Stimulated activated naive CD8-positive, alpha-beta T cell treated with anti-CD3 and anti-CD28 coated beads, Interleukin-15, amount 100 ng/mL, for 72 hours (primary cell): ENCODE data around the gene FXYD3.

ENCODE experiments used
- ATAC-seq: fragments of 150-1000 bp; cut with Tn5 transposase; 2 replicates; pipeline ENCODE4 v1.10.0; 2021; ENCODE audit warnings: mild to moderate bottlenecking, moderate library complexity
- DNase-seq, 2 donors: peaks; one replicate each; pipeline ENCODE4 v3.0.0; 2021 to 2022
- H3K27ac Mint-ChIP-seq, 2 donors: one replicate each; pipeline ENCODE4 v1.8.0; 2022; ENCODE audit warnings: mild to moderate bottlenecking in 2 of 2, mixed read lengths in 2 of 2, moderate library complexity in 2 of 2
- H3K27me3 Mint-ChIP-seq: one replicate; pipeline ENCODE4 v1.8.0; 2022; ENCODE audit warnings: mixed read lengths
- H3K4me1 Mint-ChIP-seq: one replicate; pipeline ENCODE4 v1.8.0; 2022; ENCODE audit warnings: mild to moderate bottlenecking, mixed read lengths
- H3K4me3 Mint-ChIP-seq, 2 donors: one replicate each; pipeline ENCODE4 v1.8.0; 2022; ENCODE audit warnings: mild to moderate bottlenecking in 2 of 2, mixed read lengths in 2 of 2, moderate library complexity in 1 of 2
- H3K9me3 Mint-ChIP-seq, 2 donors: one replicate each; pipeline ENCODE4 v1.8.0; 2022; ENCODE audit warnings: mixed read lengths in 2 of 2

FXYD3 gene

DNA sequence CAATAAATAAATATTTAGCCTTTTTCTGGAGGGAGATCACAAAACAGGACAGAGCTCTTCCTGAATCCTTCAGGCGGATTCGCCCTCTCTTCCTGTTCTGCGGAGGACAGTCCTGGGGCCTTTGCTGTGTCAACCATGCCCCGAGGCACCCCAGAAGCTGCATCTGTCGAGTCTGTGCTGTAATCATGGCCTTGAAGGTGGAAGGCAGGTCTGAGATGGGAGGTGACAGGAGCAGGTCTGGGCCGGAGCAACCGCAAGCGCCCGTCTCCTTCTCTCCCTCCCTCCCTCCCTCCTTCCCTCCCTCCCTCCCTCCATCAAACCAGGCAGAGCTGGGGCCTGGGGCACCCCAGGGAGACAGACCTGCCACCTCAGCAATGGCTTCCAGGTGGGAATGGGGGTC, 4.6 kb upstream of the FXYD3 start:
- ATAC-seq, result no peak
- H3K4me1 Mint-ChIP-seq, result peaks cover 17% of the 10 kb centered on the region
- no peak for DNase-seq
- no peaks in the 10 kb centered on the region for H3K9me3 Mint-ChIP-seq
- H3K27me3 Mint-ChIP-seq, result peaks cover 5% of the 10 kb centered on the region
- no peak overlapping the region for H3K4me3 Mint-ChIP-seq
- H3K27ac Mint-ChIP-seq, result no peak overlapping the region

DNA sequence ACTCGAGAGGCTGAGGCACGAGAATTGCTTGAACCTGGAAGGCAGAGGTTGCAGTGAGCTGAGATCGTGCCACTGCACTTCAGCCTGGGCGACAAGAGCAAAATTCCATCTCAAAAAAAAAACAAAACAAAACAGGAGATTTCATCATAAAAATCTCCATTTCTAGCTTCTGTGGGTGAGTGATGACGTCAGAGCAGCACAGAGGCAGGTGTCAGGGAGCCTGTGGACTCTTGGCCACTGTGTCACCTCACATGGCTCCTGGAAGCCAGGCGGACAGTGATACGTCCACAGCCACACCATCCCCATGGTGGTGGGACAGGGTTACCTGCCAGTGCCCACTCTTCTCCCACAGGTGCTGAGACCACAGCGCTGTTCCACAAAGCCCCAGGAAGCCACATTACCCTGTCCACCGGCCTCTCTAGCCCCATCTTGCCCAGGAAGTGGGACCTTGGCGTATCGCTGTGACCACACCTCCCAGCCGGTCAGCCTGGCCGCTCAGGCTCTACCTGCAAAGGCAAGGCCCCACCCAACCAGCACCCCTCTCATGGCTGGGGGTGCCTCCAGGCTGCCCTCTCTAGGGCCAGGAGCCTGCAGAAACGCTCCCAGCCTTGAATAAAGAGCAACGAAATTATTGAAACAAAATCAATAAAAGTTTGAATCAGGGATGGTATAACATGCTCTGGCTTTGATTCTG, 2.5 kb upstream of the FXYD3 start:
- no peak overlapping the region for H3K4me3 Mint-ChIP-seq
- peaks cover 9% of the 10 kb centered on the region for H3K4me1 Mint-ChIP-seq
- no peak for ATAC-seq
- no peak overlapping the region for H3K27ac Mint-ChIP-seq
- H3K27me3 Mint-ChIP-seq, result peaks cover 5% of the 10 kb centered on the region
- H3K9me3 Mint-ChIP-seq, result no peaks in the 10 kb centered on the region
- DNase-seq, result no peak

DNA sequence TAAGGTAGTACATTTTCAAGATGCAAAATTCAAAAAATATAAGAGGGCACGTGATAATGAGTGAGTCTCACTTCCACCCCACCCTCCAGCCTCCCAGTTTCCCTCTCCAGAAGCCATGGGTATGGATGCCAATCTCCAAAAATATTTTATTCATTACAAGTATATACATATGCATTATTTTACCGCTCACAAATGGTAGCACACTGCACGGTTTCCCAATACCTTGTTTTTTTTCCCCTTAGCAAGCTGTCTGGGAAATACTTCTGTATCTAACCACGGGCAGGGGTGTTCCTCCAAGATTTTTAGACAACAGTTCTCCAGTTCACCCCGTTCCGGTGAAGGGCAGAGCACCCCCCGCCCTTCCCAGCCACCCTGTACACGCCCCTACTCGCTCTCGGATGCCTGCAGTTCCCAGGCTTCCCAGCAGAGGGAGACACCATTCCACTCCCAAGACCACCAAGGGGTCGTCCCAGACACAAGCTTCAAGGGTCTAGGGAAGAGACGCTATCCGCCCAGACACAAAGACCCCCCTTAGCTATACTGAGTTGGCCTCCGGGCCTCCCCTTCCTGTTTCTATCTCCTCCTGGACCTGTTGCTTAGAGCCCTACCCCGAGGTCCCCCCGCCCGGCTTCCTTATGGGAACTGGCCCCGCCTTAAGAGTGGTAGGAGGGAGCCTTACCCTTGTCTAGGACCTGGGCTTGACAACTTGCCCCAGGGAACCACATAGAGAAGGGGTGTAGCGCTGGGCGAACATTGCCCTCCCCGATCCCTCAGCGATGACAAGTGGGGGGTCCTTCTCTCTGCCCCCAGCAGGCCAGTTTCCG, 1.1 kb upstream of the FXYD3 start:
- peak; percentile 85 for ATAC-seq
- H3K27me3 Mint-ChIP-seq, result peaks cover 4% of the 10 kb centered on the region
- H3K9me3 Mint-ChIP-seq, result no peaks in the 10 kb centered on the region
- H3K4me3 Mint-ChIP-seq, result peak overlapping the region; percentile 60 to 65
- peaks cover 9% of the 10 kb centered on the region for H3K4me1 Mint-ChIP-seq
- peak overlapping the region in 1 of 2 donors; percentile 66 for H3K27ac Mint-ChIP-seq
- peak; percentile 69 to 76 for DNase-seq

DNA sequence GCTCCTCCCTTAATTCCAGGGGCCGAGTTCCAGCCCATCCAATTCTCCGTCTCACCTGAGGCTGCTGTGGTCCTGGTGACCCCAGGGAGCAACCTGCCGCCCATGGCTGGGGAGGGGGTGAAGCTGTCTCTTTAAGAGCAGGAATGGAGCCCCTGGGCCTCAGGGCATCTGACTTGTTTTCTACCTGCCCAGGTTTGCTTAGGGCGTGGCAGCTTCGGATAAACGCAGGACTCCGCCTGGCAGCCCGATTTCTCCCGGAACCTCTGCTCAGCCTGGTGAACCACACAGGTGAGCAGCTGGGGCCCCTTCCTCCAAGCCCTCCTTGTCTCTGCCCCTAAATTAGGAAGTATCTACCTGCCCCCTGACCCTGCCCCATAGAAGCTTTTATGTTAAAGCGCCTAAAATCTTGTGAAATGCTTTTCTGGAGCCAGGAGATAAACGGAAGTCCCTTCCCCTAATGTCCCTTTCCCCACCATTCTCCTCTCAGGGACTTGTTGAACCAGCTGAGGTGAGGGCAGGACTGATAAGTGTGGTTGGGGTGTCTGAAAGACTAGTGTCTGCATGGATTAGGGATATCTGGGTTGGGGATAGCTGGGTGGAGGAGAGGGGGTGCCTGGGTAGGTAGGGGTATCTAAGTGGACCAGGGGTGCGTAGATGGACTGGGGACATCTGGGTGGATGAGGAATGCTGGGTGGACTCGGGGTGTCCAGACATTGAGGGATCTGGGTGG, 614 bp downstream of the FXYD3 start:
- ATAC-seq, result no peak

DNA sequence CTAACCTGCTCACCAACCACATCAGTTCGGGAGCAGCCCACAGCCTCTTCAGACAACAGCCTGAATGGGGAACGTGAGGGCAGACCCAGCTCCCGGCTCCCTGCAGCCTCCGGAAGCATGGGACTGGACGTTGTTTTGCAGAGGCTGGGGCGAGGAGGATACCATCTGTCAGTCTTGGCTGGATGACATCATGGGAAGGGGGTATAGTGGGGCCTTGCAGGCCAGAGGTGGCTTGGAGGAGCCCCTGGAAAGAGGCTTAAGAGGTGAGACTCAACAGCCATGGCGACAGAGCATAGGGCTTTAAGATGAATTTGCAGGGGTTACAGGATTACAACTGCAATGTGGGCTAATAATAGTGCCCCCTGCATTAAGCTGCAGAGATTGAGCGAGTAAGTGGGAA, 1.5 kb downstream of the FXYD3 start:
- no peaks in the 10 kb centered on the region for H3K9me3 Mint-ChIP-seq
- no peaks in the 10 kb centered on the region for H3K27me3 Mint-ChIP-seq
- H3K4me3 Mint-ChIP-seq, result no peak overlapping the region
- H3K4me1 Mint-ChIP-seq, result peaks cover 9% of the 10 kb centered on the region
- no peak for ATAC-seq
- DNase-seq, result no peak
- no peak overlapping the region for H3K27ac Mint-ChIP-seq

More for the DNA sequence above, 614 bp downstream of the FXYD3 start:
- no peak overlapping the region for H3K4me3 Mint-ChIP-seq
- H3K27ac Mint-ChIP-seq, result peak overlapping the region in 1 of 2 donors; percentile 37
- no peak for DNase-seq
- no peaks in the 10 kb centered on the region for H3K9me3 Mint-ChIP-seq
- H3K27me3 Mint-ChIP-seq, result no peaks in the 10 kb centered on the region
- peaks cover 9% of the 10 kb centered on the region for H3K4me1 Mint-ChIP-seq

DNA sequence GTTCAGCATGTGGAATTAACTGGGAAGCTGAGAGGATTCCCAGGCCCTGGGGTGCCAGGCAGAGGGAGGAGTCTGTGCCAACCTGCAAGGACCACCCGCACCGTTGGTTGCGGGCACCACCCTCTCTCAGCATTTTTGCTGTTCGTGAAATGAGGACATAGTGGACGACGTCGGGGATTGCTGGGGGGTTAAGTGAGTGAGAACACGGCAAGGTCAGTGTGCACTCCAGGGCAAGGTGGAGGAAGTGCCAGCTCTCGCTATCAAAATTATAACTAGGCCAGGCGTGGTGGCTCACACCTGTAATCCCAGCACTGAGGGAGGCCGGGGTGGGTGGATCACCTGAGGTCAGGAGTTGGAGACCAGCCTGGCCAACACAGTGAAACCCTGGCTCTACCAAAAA, 2.2 kb downstream of the FXYD3 start:
- Mint-ChIP-seq H3K4me1 (peaks cover 9% of the 10 kb centered on the region), H3K27me3 (no peaks in the 10 kb centered on the region), H3K4me3 (no peak overlapping the region), H3K27ac (no peak overlapping the region), H3K9me3 (no peaks in the 10 kb centered on the region)
- DNase-seq (no peak), ATAC-seq (no peak)

DNA sequence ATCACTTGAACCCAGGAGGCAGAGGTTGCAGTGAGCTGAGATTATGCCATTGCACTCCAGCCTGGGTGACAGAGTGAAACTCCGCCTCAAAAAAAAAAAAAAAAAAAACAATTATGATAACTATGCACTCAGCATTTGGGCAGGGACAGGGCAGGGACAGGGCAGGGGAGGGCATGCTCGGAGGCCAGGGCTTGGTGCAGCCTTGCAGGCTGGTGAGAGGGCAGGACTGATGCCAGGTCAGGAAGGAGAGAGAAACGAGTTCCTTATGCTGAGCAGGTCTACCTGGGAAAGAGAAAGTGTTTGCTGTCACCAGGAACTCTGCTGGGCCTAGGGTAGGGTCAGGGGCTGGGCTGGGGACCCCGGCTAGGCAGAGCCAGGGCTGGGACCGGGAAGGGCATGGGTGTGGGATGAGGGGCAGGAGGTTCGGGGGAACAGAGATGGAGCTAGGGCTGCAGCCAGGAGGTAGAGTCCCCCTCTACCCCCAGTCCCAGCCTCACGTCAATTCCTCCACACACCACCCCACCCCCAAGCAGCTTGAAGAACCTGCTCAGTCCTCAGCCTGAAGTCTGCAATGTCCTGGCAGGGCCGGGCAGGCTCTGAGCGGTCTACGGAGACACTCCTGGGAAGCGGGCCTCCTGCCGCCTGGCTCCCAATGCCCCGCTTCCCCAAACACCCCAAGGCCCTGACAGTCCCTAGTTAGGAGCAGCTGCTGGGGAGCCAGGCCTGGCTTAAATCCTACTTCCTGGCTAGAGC, 2.8 kb downstream of the FXYD3 start:
- no peak for DNase-seq
- Mint-ChIP-seq H3K27me3 (no peaks in the 10 kb centered on the region), H3K4me1 (peaks cover 9% of the 10 kb centered on the region), H3K27ac (no peak overlapping the region), H3K4me3 (no peak overlapping the region), H3K9me3 (no peaks in the 10 kb centered on the region)
- ATAC-seq, result no peak

DNA sequence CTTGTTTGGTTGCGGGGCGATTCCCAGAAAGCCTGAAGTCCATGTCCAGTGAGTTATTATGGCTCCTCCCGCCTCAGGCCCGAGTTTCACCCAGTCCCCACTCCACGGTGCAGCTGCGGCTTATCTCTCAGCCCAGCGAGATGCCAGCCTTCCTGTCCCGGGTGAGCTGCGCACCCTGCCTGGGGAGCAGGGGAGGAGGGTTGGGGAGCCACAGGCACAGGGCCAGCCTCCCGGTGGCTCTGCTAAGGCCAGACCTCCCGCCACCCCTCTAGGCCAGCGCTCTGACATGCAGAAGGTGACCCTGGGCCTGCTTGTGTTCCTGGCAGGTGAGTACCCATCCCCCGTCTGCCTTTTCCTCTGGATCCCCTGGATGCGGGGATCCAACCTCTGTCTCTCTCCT, 3.5 kb downstream of the FXYD3 start:
- Mint-ChIP-seq H3K4me1 (peaks cover 15% of the 10 kb centered on the region), H3K9me3 (no peaks in the 10 kb centered on the region), H3K27ac (no peak overlapping the region), H3K4me3 (no peak overlapping the region), H3K27me3 (no peaks in the 10 kb centered on the region)
- no peak for ATAC-seq
- DNase-seq, result no peak

DNA sequence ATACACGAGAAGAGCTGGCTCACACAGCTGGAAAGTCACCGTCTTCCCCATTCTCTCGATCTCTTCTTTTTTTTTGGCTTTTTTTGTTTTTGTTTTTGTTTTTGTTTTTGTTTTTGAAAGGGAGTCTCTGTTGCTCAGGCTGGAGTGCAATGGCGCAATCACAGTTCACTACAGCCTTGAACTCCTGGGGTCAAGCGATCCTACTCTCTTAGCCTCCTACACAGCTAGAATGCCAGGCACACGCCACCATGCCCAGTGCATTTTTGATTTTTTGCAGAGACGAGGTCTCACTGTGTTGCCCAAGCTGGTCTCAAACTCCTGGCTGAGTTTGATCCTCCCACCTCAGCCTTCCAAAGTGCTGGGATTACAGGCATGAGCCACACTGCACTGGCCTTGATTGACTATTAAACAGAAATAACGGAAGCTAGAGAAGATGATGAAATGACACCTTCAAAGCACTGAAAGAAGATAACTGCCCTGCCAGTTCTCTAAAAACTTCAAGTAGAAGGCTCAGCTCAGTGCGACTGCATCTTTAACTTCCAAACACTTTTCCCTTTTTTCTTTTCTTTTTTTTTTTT, 4.0 kb downstream of the FXYD3 start:
- Mint-ChIP-seq H3K4me3 (no peak overlapping the region), H3K9me3 (no peaks in the 10 kb centered on the region), H3K4me1 (peaks cover 17% of the 10 kb centered on the region), H3K27me3 (no peaks in the 10 kb centered on the region), H3K27ac (no peak overlapping the region)
- no peak for DNase-seq
- no peak for ATAC-seq

DNA sequence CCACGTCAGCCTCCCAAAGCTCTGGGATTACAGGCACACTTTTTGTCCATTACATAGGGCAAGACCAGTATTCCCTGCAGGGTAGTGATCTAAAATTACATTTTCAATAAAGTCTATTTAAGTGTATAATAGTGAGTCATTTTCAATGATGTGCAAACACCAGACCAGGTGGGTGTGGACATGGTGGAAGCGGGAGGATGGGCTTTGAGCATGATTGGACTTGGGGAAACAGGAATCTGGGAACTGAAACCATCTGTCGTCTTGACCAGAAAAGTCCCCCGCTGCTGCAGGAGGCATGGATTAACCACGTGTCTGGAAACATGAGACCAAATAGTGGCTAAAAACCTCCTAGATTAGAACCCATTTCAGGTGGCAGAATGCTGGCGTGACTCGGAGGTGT, 4.9 kb downstream of the FXYD3 start:
- no peak for ATAC-seq
- no peaks in the 10 kb centered on the region for H3K9me3 Mint-ChIP-seq

DNA sequence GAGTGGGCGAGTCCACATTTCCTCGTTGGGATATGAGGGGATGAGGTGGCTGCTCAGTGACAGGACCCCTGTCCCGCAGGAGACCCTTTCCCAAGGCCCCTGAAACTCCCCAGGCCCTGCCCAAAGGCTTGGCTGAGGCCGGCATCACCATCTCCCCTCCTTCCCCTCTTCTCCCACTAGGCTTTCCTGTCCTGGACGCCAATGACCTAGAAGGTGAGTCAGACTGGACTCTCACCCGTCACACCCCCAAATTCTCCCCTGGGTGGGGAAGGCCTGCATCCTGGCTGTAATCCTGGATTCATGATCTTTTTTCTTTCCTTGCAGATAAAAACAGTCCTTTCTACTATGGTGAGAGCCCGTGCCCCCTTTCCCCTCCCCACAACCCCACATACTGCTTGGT, 5.3 kb downstream of the FXYD3 start:
- ATAC-seq (no peak), DNase-seq (no peak)
- no peak overlapping the region for H3K27ac Mint-ChIP-seq
- no peaks in the 10 kb centered on the region for H3K27me3 Mint-ChIP-seq
- H3K9me3 Mint-ChIP-seq, result no peaks in the 10 kb centered on the region
- H3K4me1 Mint-ChIP-seq, result peaks cover 18% of the 10 kb centered on the region
- H3K4me3 Mint-ChIP-seq, result no peak overlapping the region

More for the DNA sequence above, 4.9 kb downstream of the FXYD3 start:
- Mint-ChIP-seq H3K4me1 (peaks cover 18% of the 10 kb centered on the region), H3K27ac (no peak overlapping the region), H3K27me3 (no peaks in the 10 kb centered on the region), H3K4me3 (no peak overlapping the region)
- DNase-seq, result no peak

DNA sequence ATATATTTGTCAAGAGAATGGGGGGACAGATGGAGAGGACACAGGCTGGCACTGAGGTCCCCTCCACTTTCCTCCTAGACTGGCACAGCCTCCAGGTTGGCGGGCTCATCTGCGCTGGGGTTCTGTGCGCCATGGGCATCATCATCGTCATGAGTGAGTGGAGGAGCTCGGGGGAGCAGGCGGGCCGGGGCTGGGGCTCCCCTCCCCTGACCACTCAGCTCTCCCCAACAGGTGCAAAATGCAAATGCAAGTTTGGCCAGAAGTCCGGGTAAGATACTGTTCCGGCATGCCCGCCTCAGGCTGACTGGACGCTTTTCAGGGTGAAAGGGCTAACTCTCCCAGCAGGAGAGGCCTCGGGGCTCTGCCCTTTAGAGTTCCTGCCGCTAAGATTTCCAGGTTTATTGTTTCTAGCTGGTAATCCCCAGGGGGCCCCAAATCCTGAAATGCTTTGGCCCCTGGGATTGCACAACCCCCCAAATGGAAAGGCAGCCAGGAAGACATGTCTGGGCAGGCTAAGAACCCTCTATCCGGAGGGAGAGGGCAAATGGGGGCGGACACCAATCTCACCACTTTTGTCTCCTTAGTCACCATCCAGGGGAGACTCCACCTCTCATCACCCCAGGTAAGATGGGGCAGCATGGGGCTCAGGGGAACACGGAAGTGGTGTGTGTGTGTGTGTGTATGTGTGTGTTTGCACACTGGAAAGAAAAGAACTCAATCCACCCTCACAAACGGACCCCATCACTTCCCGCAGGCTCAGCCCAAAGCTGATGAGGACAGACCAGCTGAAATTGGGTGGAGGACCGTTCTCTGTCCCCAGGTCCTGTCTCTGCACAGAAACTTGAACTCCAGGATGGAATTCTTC, 7.3 kb downstream of the FXYD3 start:
- H3K27me3 Mint-ChIP-seq, result no peaks in the 10 kb centered on the region
- no peaks in the 10 kb centered on the region for H3K9me3 Mint-ChIP-seq
- DNase-seq (no peak), ATAC-seq (no peak)
- H3K4me1 Mint-ChIP-seq, result peaks cover 18% of the 10 kb centered on the region
- no peak overlapping the region for H3K27ac Mint-ChIP-seq
- no peak overlapping the region for H3K4me3 Mint-ChIP-seq

DNA sequence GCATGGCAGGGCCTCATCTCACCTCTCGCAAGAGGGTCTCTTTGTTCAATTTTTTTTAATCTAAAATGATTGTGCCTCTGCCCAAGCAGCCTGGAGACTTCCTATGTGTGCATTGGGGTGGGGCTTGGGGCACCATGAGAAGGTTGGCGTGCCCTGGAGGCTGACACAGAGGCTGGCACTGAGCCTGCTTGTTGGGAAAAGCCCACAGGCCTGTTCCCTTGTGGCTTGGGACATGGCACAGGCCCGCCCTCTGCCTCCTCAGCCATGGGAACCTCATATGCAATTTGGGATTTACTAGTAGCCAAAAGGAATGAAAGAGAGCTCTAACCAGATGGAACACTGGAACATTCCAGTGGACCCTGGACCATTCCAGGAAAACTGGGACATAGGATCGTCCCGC, 8.0 kb downstream of the FXYD3 start:
- Mint-ChIP-seq H3K9me3 (no peaks in the 10 kb centered on the region), H3K27ac (no peak overlapping the region), H3K4me3 (peak overlapping the region in 1 of 2 donors; percentile 77), H3K27me3 (no peaks in the 10 kb centered on the region), H3K4me1 (peaks cover 18% of the 10 kb centered on the region)
- ATAC-seq, result no peak
- no peak for DNase-seq
